Adipocyte (in vitro differentiated cells): Measurements from ENCODE around the gene KRTAP3-3.

Experiments used
- DNase-seq: peaks from one replicate; pipeline ENCODE4 v3.0.0-alpha.2; 2015; ENCODE audit warnings: low read depth
- H3K27me3 ChIP-seq: replicated peaks from 2 replicates; pipeline ENCODE4 v1.7.0; 2013; ENCODE audit warnings: mild to moderate bottlenecking, low read length, moderate library complexity; ENCODE audit not compliant: control insufficient read depth, insufficient read depth
- H3K36me3 ChIP-seq: 2 replicates; pipeline ENCODE4 v1.7.0; 2013; ENCODE audit warnings: low read length, mild to moderate bottlenecking, moderate library complexity; ENCODE audit not compliant: control insufficient read depth, insufficient read depth, severe bottlenecking
- H3K4me1 ChIP-seq: 2 replicates; pipeline ENCODE4 v1.7.0; 2013; ENCODE audit warnings: mild to moderate bottlenecking, low read length, moderate library complexity; ENCODE audit not compliant: control insufficient read depth, insufficient read depth
- H3K4me3 ChIP-seq: 2 replicates; pipeline ENCODE4 v1.7.0; 2013; ENCODE audit warnings: mild to moderate bottlenecking, low read length, moderate library complexity
- H3K9ac ChIP-seq: 2 replicates; pipeline ENCODE4 v1.7.0; 2013; ENCODE audit warnings: mild to moderate bottlenecking, low read length, moderate library complexity
- H3K9me3 ChIP-seq: 2 replicates; pipeline ENCODE4 v1.7.0; 2013; ENCODE audit warnings: mild to moderate bottlenecking, low read length, moderate library complexity; ENCODE audit not compliant: control insufficient read depth

The KRTAP3-3 gene

GRCh38 chr17:40980596-40980995 is 13.4 kb downstream of the KRTAP3-3 start:
- no peak for DNase-seq
- no peaks in the 10 kb centered on the region for H3K36me3 ChIP-seq
- peak overlapping the region; percentile 62 for H3K4me3 ChIP-seq
- no peaks in the 10 kb centered on the region for H3K27me3 ChIP-seq
- H3K9me3 ChIP-seq, result no peaks in the 10 kb centered on the region
- peaks cover 10% of the 10 kb centered on the region for H3K4me1 ChIP-seq
- no peak overlapping the region for H3K9ac ChIP-seq

GRCh38 chr17:40980117-40980516 is 13.8 kb downstream of the KRTAP3-3 start:
- Histone ChIP-seq H3K36me3 (no peaks in the 10 kb centered on the region), H3K4me3 (no peak overlapping the region), H3K27me3 (no peaks in the 10 kb centered on the region), H3K4me1 (peaks cover 10% of the 10 kb centered on the region), H3K9ac (no peak overlapping the region), H3K9me3 (no peaks in the 10 kb centered on the region)
- no peak for DNase-seq

DNA sequence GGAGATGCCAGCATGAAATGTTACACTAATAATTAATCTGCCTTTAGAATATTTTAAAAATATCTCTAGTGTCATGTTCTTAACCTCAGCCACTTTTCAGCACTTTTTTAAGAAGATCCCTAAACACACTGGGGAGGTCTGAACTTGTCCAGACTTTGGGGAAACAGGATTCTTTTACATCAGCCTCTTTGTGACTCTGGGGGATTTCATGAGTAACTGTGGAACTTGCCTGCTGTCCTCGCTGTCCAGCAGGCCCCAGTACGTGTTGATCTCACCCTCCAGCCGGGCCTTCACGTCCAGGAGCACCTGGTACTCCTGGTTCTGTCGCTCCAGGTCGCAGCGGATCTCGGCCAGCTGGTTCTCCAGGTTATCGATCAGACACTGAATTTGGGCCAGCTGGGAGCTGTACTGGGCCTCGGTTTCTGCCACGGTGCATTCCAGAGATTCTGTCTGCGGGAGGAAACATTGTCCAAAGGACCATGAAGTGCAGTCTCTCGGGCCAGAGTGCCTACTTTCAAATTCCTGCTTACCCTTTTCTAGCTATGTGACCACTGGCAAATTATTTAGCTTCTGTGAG is 15.3 kb downstream of the KRTAP3-3 start:
- no peaks in the 10 kb centered on the region for H3K9me3 ChIP-seq
- no peaks in the 10 kb centered on the region for H3K27me3 ChIP-seq
- H3K4me1 ChIP-seq, result peaks cover 10% of the 10 kb centered on the region
- no peaks in the 10 kb centered on the region for H3K36me3 ChIP-seq
- H3K4me3 ChIP-seq, result no peak overlapping the region
- DNase-seq, result no peak
- no peak overlapping the region for H3K9ac ChIP-seq

GRCh38 chr17:40975516-40975915 is 18.4 kb downstream of the KRTAP3-3 start:
- no peaks in the 10 kb centered on the region for H3K9me3 ChIP-seq
- H3K4me1 ChIP-seq, result peaks cover 4% of the 10 kb centered on the region
- H3K36me3 ChIP-seq, result no peaks in the 10 kb centered on the region
- H3K4me3 ChIP-seq, result no peak overlapping the region
- H3K27me3 ChIP-seq, result no peaks in the 10 kb centered on the region
- DNase-seq, result no peak
- H3K9ac ChIP-seq, result no peak overlapping the region

DNA sequence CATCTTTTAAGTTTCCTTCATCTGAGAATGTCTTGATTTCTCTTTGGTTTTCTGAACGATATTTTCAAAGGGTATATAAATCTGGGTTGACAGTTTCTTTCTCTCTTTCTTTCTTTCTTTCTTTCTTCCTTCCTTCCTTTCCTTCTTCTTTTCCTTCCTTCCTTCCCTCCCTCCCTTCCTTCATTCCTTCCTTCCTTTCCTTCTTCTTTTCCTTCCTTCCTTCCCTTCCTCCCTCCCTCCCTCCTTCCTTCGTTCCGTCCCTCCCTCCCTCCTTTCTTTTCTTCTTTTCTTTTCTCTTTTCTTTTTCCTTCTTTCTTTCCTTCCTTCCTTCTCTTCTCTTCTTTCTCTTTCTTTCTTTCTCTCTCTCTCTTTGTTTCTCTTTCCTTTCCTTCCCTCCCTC is 19.6 kb downstream of the KRTAP3-3 start:
- no peaks in the 10 kb centered on the region for H3K4me1 ChIP-seq
- H3K9ac ChIP-seq, result no peak overlapping the region
- H3K9me3 ChIP-seq, result no peaks in the 10 kb centered on the region
- H3K4me3 ChIP-seq, result no peak overlapping the region
- no peaks in the 10 kb centered on the region for H3K27me3 ChIP-seq
- no peaks in the 10 kb centered on the region for H3K36me3 ChIP-seq
- DNase-seq, result no peak

- Histone ChIP-seq H3K36me3 (no peaks in the 10 kb centered on the region), H3K27me3 (no peaks in the 10 kb centered on the region), H3K9me3 (no peaks in the 10 kb centered on the region), H3K4me3 (no peak overlapping the region), H3K9ac (no peak overlapping the region), H3K4me1 (no peaks in the 10 kb centered on the region)
- DNase-seq, result no peak
These were observed 26.4 kb downstream of the KRTAP3-3 start for GRCh38 chr17:40967582-40967981.

- no peak for DNase-seq
- H3K4me1 ChIP-seq, result no peaks in the 10 kb centered on the region
- no peak within 1 kb of the TSS for H3K9ac ChIP-seq
- no peaks in the 10 kb centered on the region for H3K36me3 ChIP-seq
- H3K9me3 ChIP-seq, result no peaks in the 10 kb centered on the region
- H3K27me3 ChIP-seq, result no peaks in the 10 kb centered on the region
- no peak within 1 kb of the TSS for H3K4me3 ChIP-seq
These were observed 27.1 kb downstream of the KRTAP3-3 start, which contains the start of gene KRT39 for GRCh38 chr17:40966848-40967247. TSS of gene KRT39 (minus strand) at chr17:40966948. CDS start at chr17:40966856, 92 bp downstream.

DNA sequence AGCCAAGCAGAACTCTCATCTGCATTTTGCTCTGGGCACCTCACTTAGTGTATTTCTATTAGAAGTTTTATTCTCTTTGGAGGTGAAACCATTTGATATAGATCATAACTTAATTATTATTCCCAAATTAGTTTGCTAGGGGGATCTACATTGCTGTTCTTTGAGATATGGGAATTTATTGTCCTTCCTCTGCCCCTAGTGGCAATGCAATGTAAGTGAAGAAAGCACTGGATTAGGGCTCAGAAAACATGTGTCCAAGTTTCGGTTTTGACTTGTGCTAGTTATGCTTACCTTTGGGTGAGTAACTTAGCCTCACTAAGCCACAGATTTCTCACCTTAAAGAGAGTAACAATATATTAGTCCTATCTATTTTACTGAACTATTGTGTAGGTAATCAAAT is 30.1 kb downstream of the KRTAP3-3 start:
- Histone ChIP-seq H3K36me3 (no peaks in the 10 kb centered on the region), H3K27me3 (no peaks in the 10 kb centered on the region), H3K9me3 (no peaks in the 10 kb centered on the region), H3K4me3 (no peak overlapping the region), H3K9ac (no peak overlapping the region), H3K4me1 (no peaks in the 10 kb centered on the region)
- peak; percentile 25 for DNase-seq

- peaks cover 5% of the 10 kb centered on the region for H3K4me1 ChIP-seq
- no peaks in the 10 kb centered on the region for H3K9me3 ChIP-seq
- H3K4me3 ChIP-seq, result no peak overlapping the region
These were observed 31.9 kb downstream of the KRTAP3-3 start for GRCh38 chr17:40962059-40962561.

GRCh38 chr17:40961591-40961990 is 32.4 kb downstream of the KRTAP3-3 start:
- peaks cover 10% of the 10 kb centered on the region for H3K4me1 ChIP-seq
- no peak for DNase-seq
- H3K9ac ChIP-seq, result no peak overlapping the region
- no peaks in the 10 kb centered on the region for H3K36me3 ChIP-seq
- H3K27me3 ChIP-seq, result no peaks in the 10 kb centered on the region
- no peaks in the 10 kb centered on the region for H3K9me3 ChIP-seq
- H3K4me3 ChIP-seq, result no peak overlapping the region

More at GRCh38 chr17:40962059-40962561, 31.9 kb downstream of the KRTAP3-3 start:
- Histone ChIP-seq H3K36me3 (no peaks in the 10 kb centered on the region), H3K27me3 (no peaks in the 10 kb centered on the region), H3K9ac (no peak overlapping the region)
- DNase-seq, result no peak

DNA sequence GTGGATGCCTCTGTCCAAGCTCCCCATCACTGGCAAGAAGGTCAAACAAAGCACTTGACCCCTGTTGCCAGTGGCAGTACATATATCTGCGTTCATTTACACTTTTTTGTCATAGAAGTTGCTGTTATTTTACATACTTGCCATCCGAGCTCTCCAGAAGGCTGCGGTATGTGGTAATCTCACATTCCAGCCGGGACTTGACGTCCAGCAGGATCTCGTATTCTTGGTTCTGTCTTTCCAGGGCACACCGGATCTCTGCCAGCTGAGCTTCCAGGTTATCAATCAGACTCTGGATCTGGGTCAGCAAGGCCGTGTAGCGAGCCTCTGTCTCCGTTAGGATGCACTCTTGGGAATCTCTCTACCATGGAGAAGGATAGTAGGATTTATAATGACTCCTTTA is 33.8 kb downstream of the KRTAP3-3 start:
- no peak for DNase-seq
- Histone ChIP-seq H3K9me3 (no peaks in the 10 kb centered on the region), H3K9ac (no peak overlapping the region), H3K36me3 (no peaks in the 10 kb centered on the region), H3K4me3 (no peak overlapping the region), H3K4me1 (peaks cover 12% of the 10 kb centered on the region), H3K27me3 (no peaks in the 10 kb centered on the region)
